Measurements from ENCODE around the gene DMD.

- no peak for TF ChIP-seq POLR2AphosphoS5 (IDR thresholded peaks at IDR 0.05)
- no peak for TF ChIP-seq REST (IDR thresholded peaks at IDR 0.05; ENCODE audit: borderline replicate concordance)
- TF ChIP-seq EZH2 (IDR thresholded peaks at IDR 0.05; ENCODE audit: borderline replicate concordance, insufficient read depth, low read length, poor library complexity, severe bottlenecking): no peak
Observed at GRCh38 chrX:32480019-32480418, 731.3 kb downstream of the DMD start.
